Tibial nerve (tissue), 4 donors: ENCODE results near the gene FKBP8. TPM values are rescaled to one million over a fixed set of nuclear protein-coding genes. Genes with fewer than 3 reads are reported as not detected.
A peak's percentile ranks its signal among the peaks of the same experiment; 100 is the strongest.

Source experiments
- DNase-seq, 2 donors: peaks; one replicate each; pipeline ENCODE4 v3.0.0-alpha.2; 2019; ENCODE audit warnings: low spot score in 2 of 2
- H3K27ac ChIP-seq, 4 donors: fragments of 200-600 bp; sonication (generic) in 3 of 4; one replicate each; pipeline ENCODE4 v1.5.1; 2017 to 2019; ENCODE audit warnings: mild to moderate bottlenecking in 1 of 4
- H3K27me3 ChIP-seq, 2 donors: fragments of 200-600 bp; sonication (generic) in 1 of 2; one replicate each; pipeline versions ENCODE4 v1.5.1 to v1.6.0; 2017 to 2019
- H3K36me3 ChIP-seq, 3 donors: fragments of 200-600 bp; sonication (generic); one replicate each; pipeline ENCODE4 v1.5.1; 2018 to 2019
- H3K4me1 ChIP-seq, 4 donors: fragments of 200-600 bp; sonication (generic) in 3 of 4; one replicate each; pipeline ENCODE4 v1.5.1; 2017 to 2019
- H3K4me3 ChIP-seq, 4 donors: fragments of 200-600 bp; sonication (generic) in 3 of 4; one replicate each; pipeline ENCODE4 v1.5.1; 2017 to 2019; ENCODE audit warnings: mild to moderate bottlenecking in 1 of 4, moderate library complexity in 1 of 4
- H3K9me3 ChIP-seq, 4 donors: fragments of 200-600 bp; sonication (generic) in 3 of 4; one replicate each; pipeline ENCODE4 v1.5.1; 2017 to 2019
- EP300 ChIP-seq, 2 donors: sonication (generic); formaldehyde crosslinking; IDR thresholded peaks; one replicate each; pipeline ENCODE4 v1.6.1; 2017; ENCODE audit warnings: antibody characterized with exemption in 2 of 2, mild to moderate bottlenecking in 1 of 2
- POLR2A ChIP-seq, 2 donors: fragments of 450-650 bp; IDR thresholded peaks; one replicate each; pipeline ENCODE4 v1.6.1; 2017; ENCODE audit warnings: antibody characterized with exemption in 2 of 2, mild to moderate bottlenecking in 2 of 2, moderate library complexity in 2 of 2
- WGBS, 2 donors: methylation state at CpG; one replicate each; pipeline ENCODE4 v1.1.5; 2018; 5-methylcytosine and 5-hydroxymethylcytosine counted together
- total RNA-seq, 4 donors: library from RNA; depleted of rRNA; stranded (reverse); fragments of >200 nt; gene quantifications; one replicate each; pipeline ENCODE4 v1.1.0, GENCODE V29; 2016
- TF ChIP-seq, protein P1 (sequence below), 5 experiments: fragments of 200-600 bp in 3 of 5; fragments of 450-650 bp in 2 of 5; sonication (generic) in 3 of 5; IDR thresholded peaks; one replicate each; pipeline ENCODE4 v1.5.1; 2016 to 2019; ENCODE audit warnings: antibody characterized with exemption in 5 of 5, mild to moderate bottlenecking in 3 of 5, moderate library complexity in 2 of 5

Gene FKBP8
- total RNA-seq, 4 donors from 2014 or later, result 391 to 451 (median 434) TPM

DNA sequence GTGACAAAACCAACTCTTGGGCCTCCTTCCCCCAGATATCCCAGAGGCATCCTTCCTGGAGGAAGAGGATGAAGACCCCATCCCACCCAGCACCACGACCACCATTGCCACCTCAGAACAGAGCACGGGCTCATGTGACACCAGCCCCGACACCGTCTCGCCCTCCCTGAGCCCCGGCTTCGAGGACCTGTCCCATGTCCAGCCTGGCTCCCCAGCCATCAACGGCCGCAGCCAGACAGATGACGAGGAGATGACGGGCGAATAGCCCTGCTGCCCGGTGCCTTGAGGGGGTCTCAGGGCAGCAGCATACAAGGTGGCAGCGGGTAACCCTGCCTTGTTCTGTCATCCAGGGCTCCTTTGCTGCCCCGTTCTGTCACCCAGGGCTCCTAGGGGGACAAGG is 25.0 kb upstream of the FKBP8 start:
- DNase-seq, result no peak
- H3K27ac ChIP-seq, result no peak overlapping the region
- no peaks in the 10 kb centered on the region for H3K27me3 ChIP-seq
- peaks cover 3 to 70% (median 21%) of the 10 kb centered on the region in 3 donors for H3K36me3 ChIP-seq
- no peaks in the 10 kb centered on the region for H3K9me3 ChIP-seq
- 89 to 93% methylated on average over 14 to 15 of the region's 15 CpGs for WGBS, 2 donors
- H3K4me3 ChIP-seq, result no peak overlapping the region
- H3K4me1 ChIP-seq, result peaks cover 4 to 18% (median 11%) of the 10 kb centered on the region in 4 donors
- TF ChIP-seq, protein P1, sequence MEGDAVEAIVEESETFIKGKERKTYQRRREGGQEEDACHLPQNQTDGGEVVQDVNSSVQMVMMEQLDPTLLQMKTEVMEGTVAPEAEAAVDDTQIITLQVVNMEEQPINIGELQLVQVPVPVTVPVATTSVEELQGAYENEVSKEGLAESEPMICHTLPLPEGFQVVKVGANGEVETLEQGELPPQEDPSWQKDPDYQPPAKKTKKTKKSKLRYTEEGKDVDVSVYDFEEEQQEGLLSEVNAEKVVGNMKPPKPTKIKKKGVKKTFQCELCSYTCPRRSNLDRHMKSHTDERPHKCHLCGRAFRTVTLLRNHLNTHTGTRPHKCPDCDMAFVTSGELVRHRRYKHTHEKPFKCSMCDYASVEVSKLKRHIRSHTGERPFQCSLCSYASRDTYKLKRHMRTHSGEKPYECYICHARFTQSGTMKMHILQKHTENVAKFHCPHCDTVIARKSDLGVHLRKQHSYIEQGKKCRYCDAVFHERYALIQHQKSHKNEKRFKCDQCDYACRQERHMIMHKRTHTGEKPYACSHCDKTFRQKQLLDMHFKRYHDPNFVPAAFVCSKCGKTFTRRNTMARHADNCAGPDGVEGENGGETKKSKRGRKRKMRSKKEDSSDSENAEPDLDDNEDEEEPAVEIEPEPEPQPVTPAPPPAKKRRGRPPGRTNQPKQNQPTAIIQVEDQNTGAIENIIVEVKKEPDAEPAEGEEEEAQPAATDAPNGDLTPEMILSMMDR (IDR thresholded peaks at IDR 0.05), result no peak
- TF ChIP-seq EP300 (IDR thresholded peaks at IDR 0.05), result no peak
- no peak for TF ChIP-seq POLR2A (IDR thresholded peaks at IDR 0.05)

DNA sequence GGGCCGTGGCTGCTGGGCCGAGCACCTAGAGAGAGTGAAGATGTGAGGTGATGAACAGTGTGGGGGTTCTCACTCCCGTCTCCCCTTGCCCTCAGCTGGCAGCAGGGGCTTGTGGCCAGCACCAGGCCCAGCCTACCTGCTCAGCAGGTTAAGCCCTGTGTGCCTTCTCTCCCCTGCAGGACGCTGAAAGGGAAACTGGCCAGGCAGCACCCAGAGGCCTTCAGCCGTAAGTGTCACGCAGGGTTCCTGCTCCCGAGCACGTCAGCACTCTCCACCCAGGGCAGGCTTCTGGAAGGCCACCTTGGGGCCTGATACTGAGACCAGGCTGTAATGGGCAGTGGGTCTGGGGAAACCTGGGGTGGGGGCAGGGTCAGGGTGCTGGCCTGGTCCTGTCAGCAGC is 23.6 kb upstream of the FKBP8 start:
- no peak for DNase-seq
- WGBS, 2 donors, result 88 to 89% methylated on average over 7 to 8 of the region's 8 CpGs
- H3K27me3 ChIP-seq, result no peaks in the 10 kb centered on the region
- no peaks in the 10 kb centered on the region for H3K9me3 ChIP-seq
- peaks cover 0 to 17% (median 4%) of the 10 kb centered on the region in 4 donors for H3K4me1 ChIP-seq
- TF ChIP-seq POLR2A (IDR thresholded peaks at IDR 0.05) (no peak), EP300 (IDR thresholded peaks at IDR 0.05) (no peak)
- TF ChIP-seq, protein P1 (IDR thresholded peaks at IDR 0.05), result no peak
- no peak overlapping the region for H3K4me3 ChIP-seq
- H3K27ac ChIP-seq, result no peak overlapping the region
- H3K36me3 ChIP-seq, result peaks cover 3 to 81% (median 21%) of the 10 kb centered on the region in 3 donors

DNA sequence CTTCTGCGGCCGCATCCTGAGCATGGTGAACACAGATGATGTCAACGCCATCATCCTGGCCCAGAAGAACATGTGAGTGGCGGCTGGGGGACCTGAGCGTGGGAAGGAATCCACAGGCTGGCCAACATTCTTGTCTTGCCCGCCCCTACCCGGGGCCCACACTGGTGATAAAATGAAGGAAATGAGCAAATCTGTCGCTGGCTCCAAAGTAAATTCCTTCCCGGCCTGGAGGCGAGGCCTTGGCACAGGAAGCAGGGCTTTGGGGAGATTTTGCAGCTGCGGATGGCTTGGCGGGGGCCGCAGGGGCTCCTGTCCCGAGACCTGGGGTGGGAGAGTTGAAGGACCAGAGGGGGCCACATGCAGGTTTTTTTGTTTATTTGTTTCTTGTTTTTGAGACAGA is 18.7 kb upstream of the FKBP8 start:
- 46 to 72% methylated on average over 13 to 14 of the region's 14 CpGs for WGBS, 2 donors
- no peak for DNase-seq
- H3K4me1 ChIP-seq, result peaks cover 0 to 37% (median 13%) of the 10 kb centered on the region in 4 donors
- no peak overlapping the region for H3K4me3 ChIP-seq
- no peaks in the 10 kb centered on the region for H3K27me3 ChIP-seq
- H3K27ac ChIP-seq, result peak overlapping the region; percentile 44 to 94 (median 74)
- peaks cover 3 to 53% (median 14%) of the 10 kb centered on the region in 3 donors for H3K36me3 ChIP-seq
- H3K9me3 ChIP-seq, result no peaks in the 10 kb centered on the region
- peak; percentile 50 to 52 for TF ChIP-seq EP300 (IDR thresholded peaks at IDR 0.05)
- no peak for TF ChIP-seq POLR2A (IDR thresholded peaks at IDR 0.05)

DNA sequence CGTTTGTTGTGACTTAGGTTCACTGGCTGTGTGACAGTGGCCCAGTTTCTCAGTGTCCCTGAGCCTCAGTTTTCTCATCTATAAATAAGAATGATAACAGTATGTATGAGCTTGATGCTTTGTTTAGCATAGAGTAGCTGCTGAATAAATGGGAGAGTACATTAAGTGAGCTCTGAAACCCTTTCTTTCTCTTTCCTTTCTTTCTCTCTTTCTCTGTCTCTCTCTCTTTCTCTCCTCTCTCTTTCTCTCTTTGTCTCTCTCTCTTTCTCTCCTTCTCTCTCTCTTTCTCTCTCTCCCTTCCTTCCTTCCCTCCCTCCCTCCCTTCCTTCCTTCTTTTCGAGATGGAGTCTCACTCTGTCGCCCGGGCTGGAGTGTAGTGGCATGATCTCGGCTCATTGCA is 16.3 kb upstream of the FKBP8 start:
- H3K27ac ChIP-seq, result peak overlapping the region in 2 of 4 donors; percentile 43 to 94
- TF ChIP-seq POLR2A (IDR thresholded peaks at IDR 0.05) (no peak), EP300 (IDR thresholded peaks at IDR 0.05) (no peak)
- TF ChIP-seq, protein P1 (IDR thresholded peaks at IDR 0.05), result no peak

DNA sequence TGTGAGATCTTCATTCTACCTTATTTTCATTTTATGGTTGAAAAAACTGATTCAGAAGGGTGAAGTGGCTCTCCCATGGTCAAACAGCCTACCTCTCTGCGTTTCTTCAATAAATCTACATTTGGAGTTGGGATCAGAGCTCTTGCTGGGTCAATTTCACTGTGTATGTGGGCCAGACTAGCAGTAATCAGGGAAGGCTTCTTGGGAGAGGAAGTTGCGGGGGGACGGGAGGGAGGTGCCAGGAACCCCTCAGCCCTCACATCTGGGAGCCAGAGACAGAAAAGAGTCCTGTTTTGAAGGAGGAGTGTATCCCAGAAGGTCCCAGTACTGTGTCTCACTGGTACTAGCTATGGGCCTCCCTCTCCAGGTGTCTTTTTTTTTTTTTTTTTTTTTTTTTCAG is 15.2 kb upstream of the FKBP8 start:
- Histone ChIP-seq H3K36me3 (peaks cover 0 to 18% (median 0%) of the 10 kb centered on the region in 3 donors), H3K4me3 (peak overlapping the region; percentile 70 to 98 (median 82)), H3K27ac (peak overlapping the region; percentile 92 to 95 (median 94)), H3K4me1 (peaks cover 0 to 37% (median 13%) of the 10 kb centered on the region in 4 donors), H3K27me3 (no peaks in the 10 kb centered on the region), H3K9me3 (no peaks in the 10 kb centered on the region)
- no peak for DNase-seq
- TF ChIP-seq, protein P1 (IDR thresholded peaks at IDR 0.05), result no peak
- TF ChIP-seq POLR2A (IDR thresholded peaks at IDR 0.05), result no peak
- WGBS, 2 donors, result 39 to 43% methylated on average over 3 of the region's 3 CpGs

More for the DNA sequence above, 16.3 kb upstream of the FKBP8 start:
- no peaks in the 10 kb centered on the region for H3K9me3 ChIP-seq
- 71 to 74% methylated on average over 5 of the region's 5 CpGs for WGBS, 2 donors
- H3K4me3 ChIP-seq, result no peak overlapping the region
- no peaks in the 10 kb centered on the region for H3K27me3 ChIP-seq
- H3K4me1 ChIP-seq, result peaks cover 0 to 37% (median 13%) of the 10 kb centered on the region in 4 donors
- peaks cover 0 to 29% (median 0%) of the 10 kb centered on the region in 3 donors for H3K36me3 ChIP-seq
- no peak for DNase-seq
